HepG2 (cell line): ENCODE measurements around the gene CCT5. TPM values are rescaled to one million over a fixed set of nuclear protein-coding genes. Genes with fewer than 3 reads are reported as not detected.
A peak's percentile ranks its signal among the peaks of the same experiment; 100 is the strongest.

Source experiments
- FOXP1 ChIP-seq, 2 experiments: fragments of 450-650 bp in 1 of 2; IDR thresholded peaks; 2 replicates each; pipeline ENCODE4 v1.6.1; 2017 to 2018; ENCODE audit warnings: antibody characterized with exemption in 1 of 2
- GPN1 ChIP-seq: sonication (generic); formaldehyde crosslinking; IDR thresholded peaks from 2 replicates; pipeline ENCODE4 v1.5.1; 2020; ENCODE audit warnings: missing genetic modification reagents, borderline replicate concordance
- KDM5A ChIP-seq: fragments of 200-600 bp; sonication (generic); IDR thresholded peaks from 2 replicates; pipeline ENCODE4 v1.7.0; 2018; ENCODE audit warnings: antibody characterized with exemption, mild to moderate bottlenecking, low read length, borderline replicate concordance
- MEF2D ChIP-seq: sonication (generic); formaldehyde crosslinking; IDR thresholded peaks from 2 replicates; pipeline ENCODE4 v1.5.1; 2020; ENCODE audit warnings: mild to moderate bottlenecking, missing genetic modification reagents
- MYPOP ChIP-seq: sonication (generic); formaldehyde crosslinking; IDR thresholded peaks from 2 replicates; pipeline ENCODE4 v1.8.1; 2023; ENCODE audit warnings: mild to moderate bottlenecking, moderate library complexity, missing genetic modification reagents
- PITX1 ChIP-seq: sonication (generic); formaldehyde crosslinking; IDR thresholded peaks from 2 replicates; pipeline ENCODE4 v1.5.1; 2020; ENCODE audit warnings: mild to moderate bottlenecking, missing genetic modification reagents
- SAFB2 ChIP-seq: sonication (generic); formaldehyde crosslinking; IDR thresholded peaks from 2 replicates; pipeline ENCODE4 v1.5.1; 2020; ENCODE audit warnings: missing genetic modification reagents, low read depth, mild to moderate bottlenecking, borderline replicate concordance
- SNAPC4 ChIP-seq: sonication (generic); formaldehyde crosslinking; IDR thresholded peaks from 2 replicates; pipeline ENCODE4 v1.4.0; 2020; ENCODE audit warnings: mild to moderate bottlenecking, missing genetic modification reagents
- STAT6 ChIP-seq: sonication (generic); formaldehyde crosslinking; IDR thresholded peaks from 2 replicates; pipeline ENCODE4 v1.4.0; 2020; ENCODE audit warnings: missing genetic modification reagents, mild to moderate bottlenecking, borderline replicate concordance
- THYN1 ChIP-seq: sonication (generic); formaldehyde crosslinking; IDR thresholded peaks from 2 replicates; pipeline ENCODE4 v1.8.1; 2023; ENCODE audit warnings: low read depth, mild to moderate bottlenecking, moderate library complexity, missing genetic modification reagents, borderline replicate concordance
- ZFP91 ChIP-seq: sonication (generic); formaldehyde crosslinking; IDR thresholded peaks from 2 replicates; pipeline ENCODE4 v1.9.0; 2022; ENCODE audit warnings: missing genetic modification reagents, mild to moderate bottlenecking, borderline replicate concordance
- ZNF30 ChIP-seq: sonication (generic); formaldehyde crosslinking; IDR thresholded peaks from 2 replicates; pipeline ENCODE4 v1.5.0; 2020; ENCODE audit warnings: mild to moderate bottlenecking, missing genetic modification reagents
- ZNF350 ChIP-seq: sonication (generic); formaldehyde crosslinking; IDR thresholded peaks from 2 replicates; pipeline ENCODE4 v1.4.0; 2020; ENCODE audit warnings: mild to moderate bottlenecking, low read depth, missing genetic modification reagents, borderline replicate concordance
- ZNF430 ChIP-seq: sonication (generic); formaldehyde crosslinking; IDR thresholded peaks from 2 replicates; pipeline ENCODE4 v1.9.0; 2021; ENCODE audit warnings: mild to moderate bottlenecking, missing genetic modification reagents
- ZNF784 ChIP-seq: sonication (generic); formaldehyde crosslinking; IDR thresholded peaks from 2 replicates; pipeline ENCODE4 v1.5.1; 2020; ENCODE audit warnings: missing genetic modification reagents, mild to moderate bottlenecking, borderline replicate concordance
- ZNF792 ChIP-seq: IDR thresholded peaks from 2 replicates; pipeline ENCODE4 v1.6.1; 2016
- polyA plus RNA-seq, 8 experiments: library from polyadenylated mRNA; depleted of rRNA in 3 of 8; stranded (reverse) in 7 of 8; unstranded in 1 of 8; fragments of >200 nt; fragmentation: Illumina TruSeq in 4 of 8; extraction: Trizol in 4 of 8; gene quantifications; 2 replicates each; pipeline versions ENCODE4 v1.2.1 to v1.2.3, GENCODE V29; 2011 to 2016; ENCODE audit warnings: low read depth in 4 of 8, missing spikeins in 1 of 8, mixed read lengths in 1 of 8; ENCODE audit not compliant: insufficient read depth in 1 of 8
- total RNA-seq, 5 experiments: library from RNA; depleted of rRNA; stranded (reverse); fragments of >200 nt; fragmentation: Illumina TruSeq; extraction: Trizol; gene quantifications; 2 replicates each; pipeline ENCODE4 v1.2.3, GENCODE V29; 2016; ENCODE audit warnings: low read depth in 1 of 5

The CCT5 gene
- total and polyA plus RNA-seq, 2 of the 13 experiments (the other 11 are each of a cell fraction or from before 2014, with no cell fraction given), result 319 to 708 TPM

GRCh38 chr5:10307206-10308148, 57.4 kb downstream of the CCT5 start, which contains the start of gene CMBL (continued):
- TF ChIP-seq ZNF430 (CRISPR knock-in tag), result 0 out of 2 replicates have a peak, but pooled peaks have one; percentile 29
- no peak for TF ChIP-seq MEF2D
- TF ChIP-seq MYPOP (CRISPR knock-in tag), result peak; percentile 39; the same call in 1 of the 2 replicates
- TF ChIP-seq PITX1 (CRISPR knock-in tag), result peak; percentile 45; the same call in 1 of the 2 replicates
- no peak for TF ChIP-seq SAFB2 (CRISPR knock-in tag)
- TF ChIP-seq ZFP91 (CRISPR knock-in tag), result peak; percentile 88
- TF ChIP-seq KDM5A, result no peak
- no peak; the same call in 1 of the 2 replicates for TF ChIP-seq ZNF30
- no peak for TF ChIP-seq ZNF350 (CRISPR knock-in tag)
- TF ChIP-seq ZNF792 (CRISPR knock-in tag), result 0 out of 2 replicates have a peak, but pooled peaks have one; percentile 20
- no peak for TF ChIP-seq THYN1 (CRISPR knock-in tag)
- TF ChIP-seq GPN1 (CRISPR knock-in tag), result no peak
- no peak for TF ChIP-seq FOXP1 (IDR thresholded peaks at IDR 0.05)
- TF ChIP-seq FOXP1 (CRISPR knock-in tag; IDR thresholded peaks at IDR 0.05), result no peak
- no peak for TF ChIP-seq ZNF784 (CRISPR knock-in tag)
- TF ChIP-seq SNAPC4 (CRISPR knock-in tag), result no peak
- TF ChIP-seq STAT6 (CRISPR knock-in tag), result no peak
